GM19328 (cell line): Measurements from ENCODE around the gene STIM1.
"Not testable (repeated sequence)": the region's sequence is repeated elsewhere in the genome, so short reads cannot be mapped to it uniquely, and the experiment has no call there.

Experiments
- ATAC-seq: cut with Tn5 transposase; IDR thresholded peaks from one replicate; pipeline ENCODE4 v1.9.1; 2021; ENCODE audit warnings: mild to moderate bottlenecking, moderate library complexity; ENCODE audit not compliant: unreplicated experiment

STIM1 gene

DNA sequence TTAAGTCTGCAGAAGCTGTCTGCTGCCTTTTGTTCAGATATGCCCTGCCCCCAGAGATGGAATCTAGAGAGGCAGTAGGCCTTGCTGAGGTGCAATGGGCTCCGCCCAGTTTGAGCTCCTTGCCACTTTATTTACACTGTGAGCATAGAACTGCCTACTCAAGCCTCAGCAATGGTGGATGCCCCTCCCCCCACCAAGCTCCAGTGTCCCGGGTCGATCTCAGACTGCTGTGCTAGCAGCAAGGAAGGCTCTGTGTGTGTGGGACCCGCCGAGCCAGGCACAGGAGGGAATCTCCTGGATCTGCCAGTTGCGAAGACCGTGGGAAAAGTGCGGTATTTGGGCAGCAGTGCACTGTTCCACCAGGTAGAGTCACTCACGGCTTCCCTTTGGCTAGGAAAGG lies 161.1 kb downstream of the STIM1 start:
- not testable (repeated sequence) for ATAC-seq

DNA sequence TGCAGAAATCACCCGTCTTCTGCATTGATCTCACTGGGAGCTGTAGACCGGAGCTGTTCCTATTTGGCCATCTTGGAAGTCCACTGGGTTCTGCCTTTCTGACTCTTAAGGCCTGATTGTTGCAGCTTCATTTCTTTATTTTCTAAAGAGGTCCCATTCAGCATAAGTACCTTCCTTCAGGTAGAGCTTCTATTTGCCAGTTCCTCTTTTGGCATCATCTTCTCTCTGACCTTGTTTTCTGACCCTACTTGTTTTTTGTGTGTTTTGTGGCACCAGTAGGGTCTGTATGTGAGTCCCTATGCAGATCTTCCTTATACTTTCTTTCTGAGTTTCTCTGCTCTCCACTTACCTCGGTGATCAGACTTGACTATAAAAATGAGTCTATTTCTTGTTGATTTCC lies 161.7 kb downstream of the STIM1 start:
- ATAC-seq = no peak

DNA sequence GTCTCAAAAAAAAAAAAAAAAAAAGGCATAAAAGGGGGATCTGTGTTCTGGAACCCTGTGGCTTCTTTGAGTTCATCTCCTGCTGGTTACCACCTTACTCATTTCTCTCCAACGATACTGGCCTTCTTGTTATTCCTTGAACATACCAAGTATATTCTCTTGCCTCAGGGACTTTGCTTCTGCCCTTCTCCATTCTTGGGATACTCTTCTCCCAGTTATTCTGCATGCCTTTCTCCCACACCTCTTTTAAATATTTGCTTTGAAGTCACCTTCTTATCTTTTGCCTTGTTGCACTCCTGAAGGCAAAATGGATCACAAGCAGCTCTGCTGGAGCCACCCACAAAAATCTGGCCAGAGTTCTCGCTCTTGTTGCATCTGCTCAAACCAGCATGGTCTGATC lies 163.2 kb downstream of the STIM1 start:
- no peak for ATAC-seq

DNA sequence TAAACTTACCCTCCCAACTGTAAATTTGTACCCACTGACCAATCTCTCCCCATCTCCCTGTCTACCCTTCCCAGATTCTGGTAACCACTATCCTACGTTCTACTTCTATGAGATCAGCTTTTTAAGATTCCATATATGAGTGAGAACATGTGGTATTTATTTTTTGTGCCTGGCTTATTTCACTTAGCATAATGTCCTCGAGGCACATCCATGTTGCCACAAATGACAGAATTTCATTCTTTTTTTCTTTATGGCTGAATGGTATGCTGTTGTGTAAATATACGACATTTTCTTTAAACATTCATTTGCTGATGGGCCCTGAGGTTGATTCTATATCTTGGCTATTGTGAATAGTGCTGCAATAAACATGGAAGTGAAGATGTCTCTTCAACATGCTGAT lies 164.4 kb downstream of the STIM1 start:
- no peak for ATAC-seq

DNA sequence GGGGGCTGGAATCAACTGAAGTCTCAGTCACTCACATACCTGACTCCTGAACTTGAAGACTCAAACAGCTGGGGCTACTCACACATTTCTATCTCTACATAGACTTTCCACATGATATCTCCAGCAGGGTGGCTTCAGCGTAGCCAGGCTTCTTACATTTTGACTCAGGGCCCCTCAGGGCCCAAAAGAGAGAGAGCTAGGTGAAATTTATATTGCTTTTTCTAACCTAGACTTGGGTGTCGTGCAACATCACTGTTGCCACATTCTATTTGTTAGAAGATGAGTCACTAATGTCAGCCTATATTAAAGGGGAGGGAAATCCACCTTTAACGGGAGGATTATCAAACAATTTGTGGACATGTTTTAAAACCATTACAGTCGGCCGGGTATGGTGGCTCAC lies 167.2 kb downstream of the STIM1 start:
- no peak for ATAC-seq

DNA sequence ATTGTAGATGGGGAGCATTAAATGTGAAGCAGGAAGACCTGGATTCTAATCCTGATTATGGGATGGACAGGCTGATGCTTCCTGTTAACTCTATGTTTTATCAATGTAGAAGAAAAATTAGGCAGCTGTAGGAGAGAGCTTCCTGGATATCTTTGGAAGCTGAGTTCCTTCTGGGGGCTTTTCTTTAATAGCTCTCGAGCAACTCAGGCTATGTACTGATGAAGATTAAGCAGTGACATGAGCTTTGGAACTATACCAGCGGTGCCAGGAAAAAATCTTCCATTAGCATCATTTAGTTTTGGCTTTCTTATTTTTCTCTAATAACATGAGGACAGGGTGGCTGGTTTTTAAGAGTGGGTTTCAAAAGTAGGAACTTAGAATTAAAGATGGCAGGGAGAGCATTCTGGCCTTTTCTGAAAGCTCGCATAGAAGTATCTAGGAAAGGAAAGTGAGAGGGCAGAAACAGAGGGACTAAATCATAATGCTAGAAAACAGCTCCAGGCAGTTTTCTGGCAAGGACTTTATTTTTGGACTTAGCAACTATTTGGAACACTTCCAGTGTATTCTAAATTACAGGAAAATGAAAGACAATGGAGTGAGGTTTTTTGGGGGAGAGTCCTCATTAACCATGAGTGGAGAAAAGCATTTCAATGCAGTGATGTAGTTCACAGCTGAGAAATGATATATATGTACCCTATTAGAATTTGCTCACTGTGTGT lies 169.9 kb downstream of the STIM1 start:
- ATAC-seq = no peak

DNA sequence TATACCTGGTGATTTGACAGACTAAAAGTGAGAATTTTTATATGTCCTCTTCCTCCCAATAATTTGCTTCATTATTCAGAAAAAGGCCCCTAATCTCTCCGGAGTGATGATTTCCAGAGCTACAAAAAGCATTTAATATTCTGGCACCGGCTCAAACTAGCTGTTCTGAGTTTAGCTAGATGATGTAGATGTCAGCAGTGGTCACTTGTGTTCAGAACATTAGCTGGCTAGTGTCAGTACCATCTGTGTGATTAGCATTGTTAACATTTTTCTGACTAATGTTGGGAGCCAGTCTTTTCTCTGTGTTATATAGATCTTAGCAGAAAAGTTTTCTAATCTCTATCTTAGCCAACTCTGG lies 170.5 kb downstream of the STIM1 start:
- ATAC-seq = no peak

DNA sequence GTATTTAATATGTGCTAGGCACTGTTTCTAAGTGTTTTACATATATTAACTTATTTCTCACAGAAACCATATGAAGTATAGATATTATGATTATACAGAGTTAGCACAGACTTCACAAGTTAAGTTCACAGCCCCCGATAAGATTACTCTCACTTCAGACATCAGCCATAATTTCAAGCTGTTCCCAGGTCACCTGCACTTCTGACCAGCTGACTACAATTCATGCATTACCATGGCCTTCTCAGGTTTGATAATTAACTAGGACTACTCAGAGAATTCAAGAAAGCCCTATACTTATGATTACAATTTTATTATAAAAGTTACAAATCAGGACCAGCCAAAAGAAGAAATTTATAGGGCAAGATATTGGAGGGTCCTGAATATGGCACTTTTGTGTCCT lies 170.9 kb downstream of the STIM1 start:
- no peak for ATAC-seq

DNA sequence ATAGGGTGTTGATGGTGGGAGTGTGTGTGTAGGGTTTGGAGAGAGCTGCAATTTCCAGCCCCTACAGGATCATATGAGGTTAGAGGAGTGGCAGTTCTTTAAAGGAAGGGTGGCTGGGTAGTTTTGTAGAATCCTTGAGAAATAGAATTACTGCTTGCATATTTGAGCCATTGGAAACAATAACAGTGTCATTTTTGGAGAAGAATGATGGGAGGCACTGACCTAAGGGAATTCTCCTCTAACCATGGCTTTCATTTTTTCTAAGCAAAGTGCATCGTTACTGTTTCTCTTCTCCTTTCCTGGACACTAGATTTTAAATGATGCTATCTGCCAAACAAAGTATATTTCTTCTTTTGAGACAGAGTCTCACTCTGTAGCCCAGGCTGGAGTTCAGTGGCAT lies 172.3 kb downstream of the STIM1 start:
- ATAC-seq = no peak

DNA sequence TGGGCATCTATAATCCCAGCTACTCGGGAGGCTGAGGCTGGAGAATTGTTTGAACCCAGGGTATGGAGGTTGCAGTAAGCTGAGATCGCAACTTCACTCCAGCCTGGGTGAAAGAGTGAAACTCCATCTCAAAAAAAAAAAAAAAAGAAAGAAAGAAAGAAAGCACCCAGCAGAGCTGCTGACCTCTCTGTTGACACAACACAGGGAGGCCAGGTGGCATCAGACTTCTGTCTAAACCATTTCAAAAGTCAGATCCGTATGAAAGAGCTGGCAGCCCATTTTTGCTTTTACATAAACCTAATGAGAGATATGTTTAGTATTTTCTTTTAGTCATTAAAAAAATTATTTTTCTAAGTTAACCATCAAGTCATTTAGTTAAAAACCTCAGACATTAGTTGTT lies 174.7 kb downstream of the STIM1 start:
- no peak for ATAC-seq

DNA sequence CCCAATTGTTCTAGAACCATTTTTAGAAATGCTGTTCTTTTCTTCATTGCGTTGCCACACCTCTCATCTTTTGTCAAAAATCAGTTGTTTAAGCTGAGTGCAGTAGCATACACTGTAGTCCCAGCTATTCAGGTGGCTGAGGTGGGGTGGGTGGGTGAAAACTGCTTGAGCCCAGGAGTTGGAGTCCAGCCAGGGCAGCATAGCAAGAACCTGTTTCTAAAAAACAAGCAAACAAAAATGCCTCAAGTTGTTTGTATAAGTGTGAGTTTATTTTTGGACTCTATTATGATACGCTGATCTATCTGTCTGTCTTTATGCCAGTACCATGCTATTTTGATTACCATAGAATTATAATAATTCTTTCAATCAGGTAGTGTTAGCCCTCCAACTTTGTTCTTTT lies 176.6 kb downstream of the STIM1 start:
- ATAC-seq = no peak

DNA sequence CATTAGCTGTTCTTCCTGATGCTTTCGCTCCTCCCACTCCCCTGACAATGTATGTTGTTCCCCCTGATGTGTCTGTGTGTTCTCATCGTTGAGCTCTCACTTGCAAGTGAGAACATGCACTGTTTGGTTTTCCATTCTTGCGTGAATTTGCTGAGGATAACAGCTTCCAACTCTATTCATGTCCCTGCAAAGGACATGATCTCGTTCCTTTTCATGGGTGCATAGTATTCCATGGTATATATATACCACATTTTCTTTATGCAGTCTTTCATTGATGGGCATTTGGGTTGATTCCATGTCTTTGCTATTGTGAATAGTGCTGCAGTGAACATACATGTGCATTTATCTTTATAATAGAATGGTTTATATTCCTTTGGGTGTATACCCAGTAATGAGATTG lies 180.5 kb downstream of the STIM1 start:
- ATAC-seq = no peak

DNA sequence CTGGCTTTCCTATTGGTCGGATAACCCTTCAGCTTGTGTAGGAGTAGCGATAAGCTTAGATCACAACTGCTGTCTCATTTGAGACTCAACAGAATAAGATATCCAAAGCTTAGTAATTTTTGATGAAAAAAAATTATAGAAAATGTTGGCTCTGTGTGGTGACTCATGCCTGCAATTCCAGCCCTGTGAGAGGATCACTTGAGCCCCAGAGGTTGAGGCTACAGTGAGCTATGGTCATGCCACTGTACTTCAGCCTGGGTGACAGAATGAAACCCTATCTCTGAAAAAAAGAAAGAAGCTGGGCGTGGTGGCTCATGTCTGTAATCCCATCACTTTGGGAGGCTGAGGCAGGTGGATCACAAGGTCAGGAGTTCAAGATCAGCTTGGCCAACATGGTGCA lies 183.5 kb downstream of the STIM1 start:
- ATAC-seq = no peak

DNA sequence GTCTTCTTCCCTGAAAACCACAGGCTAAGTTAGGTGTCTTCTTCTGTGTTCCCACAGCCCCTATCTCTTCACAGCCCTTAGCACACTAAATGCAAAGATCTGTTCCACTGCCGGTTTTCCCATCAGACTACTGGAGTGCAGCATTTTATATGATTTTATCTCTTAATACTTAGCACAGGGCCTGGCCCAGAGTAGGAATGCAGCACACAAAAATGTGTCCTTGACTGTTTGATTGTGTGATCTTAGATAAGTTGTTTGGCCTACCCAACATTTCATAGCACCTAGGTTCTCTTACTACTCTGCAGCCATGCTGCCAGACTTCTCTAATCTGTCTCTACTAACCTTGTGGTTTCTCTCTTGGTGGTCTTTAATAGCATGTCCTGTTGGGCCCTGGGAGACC lies 185.0 kb downstream of the STIM1 start:
- ATAC-seq = no peak

DNA sequence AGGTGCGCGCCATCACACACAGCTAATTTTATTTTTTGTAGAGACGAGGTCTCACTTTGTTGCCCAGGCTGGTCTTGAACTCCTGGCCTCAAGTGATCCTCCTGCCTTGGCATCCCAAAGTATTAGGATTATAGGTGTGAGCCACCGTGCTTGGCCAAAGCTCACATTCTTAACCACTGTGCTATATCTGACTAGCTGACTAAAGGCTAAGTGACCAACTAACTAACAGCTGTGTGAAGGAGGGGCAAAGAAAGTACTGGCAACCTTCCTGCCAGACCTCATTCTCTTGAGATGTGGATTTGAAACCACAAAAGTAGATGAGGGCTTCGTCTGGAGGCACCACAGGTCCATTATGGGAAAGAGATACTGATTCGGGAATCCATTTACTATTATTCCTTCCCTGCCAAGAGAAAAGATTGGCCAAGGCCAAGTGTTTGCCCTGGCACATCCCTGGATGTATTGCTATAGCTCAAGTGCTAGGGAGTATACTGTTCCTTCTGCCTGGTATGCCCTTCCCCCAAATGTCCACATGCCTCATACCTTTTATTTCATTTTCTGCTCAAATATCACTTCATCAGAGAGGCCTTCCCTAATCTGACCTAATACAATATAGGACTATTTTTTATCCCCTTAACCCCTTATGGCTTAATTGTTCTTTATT lies 186.4 kb downstream of the STIM1 start:
- ATAC-seq = no peak

DNA sequence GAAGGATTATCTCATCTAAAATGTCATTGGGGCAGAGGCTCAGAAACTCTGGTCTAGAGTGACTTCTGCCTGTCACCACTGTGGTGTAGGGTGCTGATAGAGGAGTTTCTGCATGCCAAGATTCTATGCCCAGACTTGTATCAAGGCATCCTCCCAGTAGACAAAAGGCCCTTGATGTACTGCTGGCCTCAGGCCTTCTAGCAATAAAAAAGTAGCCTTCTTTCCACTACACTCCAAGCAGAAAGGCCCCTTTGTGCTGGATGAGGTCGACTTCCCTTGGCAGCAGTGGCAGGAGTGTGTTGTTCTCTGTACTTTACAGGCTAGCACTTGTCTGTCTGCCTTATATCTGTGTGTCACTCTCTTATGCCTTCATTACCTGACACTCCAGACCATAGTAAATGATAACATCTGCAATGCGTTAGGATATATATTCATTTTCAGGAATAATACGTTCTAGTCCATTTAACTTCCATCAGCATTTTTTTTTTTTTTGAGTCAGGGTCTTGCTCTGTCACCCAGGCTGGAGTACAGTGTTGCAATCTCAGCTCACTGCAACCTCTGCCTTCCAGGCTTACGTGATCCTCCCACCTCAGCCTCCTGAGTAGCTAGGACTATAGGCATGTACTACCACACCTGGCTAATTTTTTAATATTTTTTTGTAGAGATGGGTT lies 189.6 kb downstream of the STIM1 start:
- ATAC-seq = no peak

DNA sequence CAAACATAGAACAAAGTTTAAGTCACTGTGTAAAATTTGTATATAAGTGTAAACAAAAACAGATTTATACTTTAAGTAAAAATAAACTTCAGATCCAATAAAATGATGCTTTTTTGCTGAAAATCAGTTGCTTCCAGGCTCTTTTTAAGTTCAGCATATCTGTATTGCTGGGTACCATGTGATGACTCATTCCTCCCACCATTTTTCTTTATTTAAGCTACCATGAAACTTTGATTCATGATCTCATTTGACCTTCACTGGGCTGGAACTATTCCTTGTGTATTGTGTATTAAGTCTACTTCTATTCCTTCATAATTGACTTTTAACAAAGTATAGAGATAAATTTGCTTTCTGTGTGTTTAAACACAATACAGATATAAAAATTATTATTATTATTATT lies 192.9 kb downstream of the STIM1 start:
- no peak for ATAC-seq

DNA sequence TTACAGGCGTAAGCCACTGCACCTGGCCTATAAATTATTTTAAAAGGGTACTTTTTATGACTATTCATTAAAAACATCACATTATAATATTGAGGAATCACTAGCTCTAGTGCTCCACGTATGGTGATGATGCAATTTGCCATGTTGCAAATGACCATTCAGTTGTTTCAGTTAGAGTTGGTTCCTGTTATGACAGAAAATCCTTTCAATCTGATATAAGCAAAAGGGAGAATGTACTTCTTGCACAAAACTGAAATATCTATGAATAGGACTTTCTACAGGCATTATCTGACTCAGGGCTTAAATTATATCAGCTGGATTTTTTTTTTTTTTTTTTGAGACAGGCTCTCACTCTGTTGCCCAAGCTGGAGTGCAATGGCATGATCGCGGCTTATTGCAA lies 193.5 kb downstream of the STIM1 start:
- ATAC-seq = no peak

DNA sequence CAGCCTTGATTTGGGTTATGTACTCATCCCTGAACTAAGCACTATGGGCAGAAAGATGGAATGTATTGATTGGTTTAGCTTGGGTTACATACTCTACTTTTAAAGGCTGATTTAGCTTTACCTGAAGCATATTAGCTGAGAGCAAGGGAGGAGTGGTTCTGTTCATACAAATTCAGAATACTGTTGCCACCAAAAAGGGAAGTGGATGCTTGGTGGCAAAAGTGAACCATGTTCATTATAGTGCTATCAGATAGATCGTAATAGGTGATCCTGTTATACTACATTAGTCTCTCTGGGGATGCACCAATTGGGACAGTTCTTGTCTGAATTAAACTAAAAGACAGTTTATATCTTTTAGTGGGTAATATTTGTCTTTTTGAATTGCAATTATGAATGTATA lies 194.7 kb downstream of the STIM1 start:
- ATAC-seq = no peak

DNA sequence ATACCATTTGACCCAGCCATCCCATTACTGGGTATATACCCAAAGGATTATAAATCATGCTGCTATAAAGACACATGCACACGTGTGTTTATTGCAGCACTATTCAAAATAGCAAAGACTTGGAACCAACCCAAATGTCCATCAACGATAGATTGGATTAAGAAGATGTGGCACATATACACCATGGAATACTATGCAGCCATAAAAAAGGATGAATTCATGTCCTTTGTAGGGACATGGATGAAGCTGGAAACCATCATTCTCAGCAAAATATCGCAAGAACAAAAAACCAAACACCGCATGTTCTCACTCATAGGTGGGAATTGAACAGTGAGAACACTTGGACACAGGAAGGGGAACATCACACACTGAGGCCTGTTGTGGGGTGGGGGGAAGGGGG lies 197.7 kb downstream of the STIM1 start:
- ATAC-seq = not testable (repeated sequence)

DNA sequence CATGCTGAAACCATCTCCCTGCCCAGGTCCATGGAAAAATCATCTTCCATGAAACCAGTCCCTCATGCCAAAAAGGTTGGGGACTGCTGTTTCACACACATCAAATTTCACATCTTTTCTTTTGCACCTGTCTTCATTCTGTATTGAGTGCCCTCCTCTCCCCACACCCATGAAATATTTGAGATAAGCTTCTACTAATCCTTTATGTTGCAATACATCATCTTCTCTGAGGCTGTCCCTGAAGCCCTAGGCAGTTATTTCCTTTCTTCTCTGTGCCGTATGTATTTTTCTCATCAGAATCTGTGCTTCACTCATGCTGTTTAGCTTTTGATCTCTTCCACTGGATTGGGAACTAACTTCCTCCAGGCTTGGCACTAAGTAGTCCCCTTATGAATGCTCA lies 199.2 kb downstream of the STIM1 start:
- no peak for ATAC-seq

DNA sequence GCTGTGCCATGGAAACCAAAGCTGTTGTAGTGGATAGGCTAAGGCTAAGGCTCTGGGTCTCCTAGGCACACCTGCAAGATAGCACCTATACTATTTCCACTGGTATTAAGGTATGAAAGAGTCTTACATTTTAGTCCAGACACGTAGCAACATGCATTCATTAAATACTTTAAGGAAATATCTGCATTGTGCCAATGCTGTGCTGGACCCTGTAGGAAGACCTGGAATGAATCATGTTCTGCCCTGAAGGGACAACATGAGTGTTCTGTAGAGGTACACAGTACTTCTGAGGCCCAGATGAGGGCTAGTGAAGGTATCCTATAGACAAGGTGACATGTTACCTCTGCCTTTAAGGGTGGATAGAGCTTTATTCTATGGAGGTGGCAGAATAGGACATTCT lies 204.0 kb downstream of the STIM1 start:
- no peak for ATAC-seq
